GM23248 (cell line): ENCODE results near the gene ANKRD52.

Experiments used
- EZH2 ChIP-seq: fragments of 200-600 bp; sonication (generic); IDR thresholded peaks from 2 replicates; pipeline ENCODE4 v1.6.1; 2018; ENCODE audit warnings: antibody characterized with exemption, mild to moderate bottlenecking; ENCODE audit not compliant: insufficient read depth, poor library complexity, severe bottlenecking
- EZH2phosphoT487 ChIP-seq: fragments of 200-600 bp; sonication (generic); IDR thresholded peaks from 2 replicates; pipeline ENCODE4 v1.6.1; 2018; ENCODE audit warnings: antibody characterized with exemption, moderate library complexity, mild to moderate bottlenecking, low read depth; ENCODE audit not compliant: insufficient read depth

GRCh38 chr12:56224102-56224701 is 34.0 kb downstream of the ANKRD52 start, which contains the start of gene NABP2:
- TF ChIP-seq EZH2 (no peak), EZH2phosphoT487 (no peak)
